ENCODE measurements around the gene ATPAF1.
"Not testable (repeated sequence)": the region's sequence is repeated elsewhere in the genome, so short reads cannot be mapped to it uniquely, and the experiment has no call there.

Gene ATPAF1

DNA sequence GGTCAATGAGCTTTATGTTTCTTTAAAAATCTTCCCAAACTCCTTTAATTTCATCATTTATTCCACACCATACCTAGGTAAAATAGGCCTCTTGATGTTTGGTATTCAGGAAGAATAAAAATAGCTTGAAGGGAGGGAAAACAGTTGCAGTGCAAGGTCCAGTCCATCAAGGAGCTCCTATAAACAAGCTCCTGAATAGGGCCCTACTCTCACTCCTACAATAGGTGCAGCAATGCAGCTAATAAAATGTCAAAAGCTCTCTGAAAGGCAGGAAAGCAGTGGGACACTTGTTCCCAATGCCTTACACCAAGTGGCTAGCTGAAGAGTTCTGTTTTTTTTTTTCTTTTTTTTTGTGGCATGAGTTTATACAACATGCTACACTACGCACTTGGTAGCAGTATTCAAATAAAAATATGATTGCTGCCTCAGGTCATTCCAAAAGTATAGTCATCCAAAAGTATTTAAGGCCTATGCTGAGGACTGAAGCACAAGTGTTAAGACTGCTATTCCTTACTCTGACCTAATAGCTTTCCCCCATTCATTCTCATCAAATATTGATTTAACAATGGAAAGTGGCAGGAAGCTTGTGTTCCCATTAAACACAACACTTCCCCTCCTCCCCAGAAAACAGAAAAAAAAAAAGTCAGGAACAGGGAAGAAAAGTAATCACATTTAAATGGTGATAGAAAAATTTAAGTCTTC is 13.3 kb upstream of the ATPAF1 start:
- no peak for DNase-seq (ENCODE audit: low read depth in 1 of 2, low spot score in 1 of 2)

DNA sequence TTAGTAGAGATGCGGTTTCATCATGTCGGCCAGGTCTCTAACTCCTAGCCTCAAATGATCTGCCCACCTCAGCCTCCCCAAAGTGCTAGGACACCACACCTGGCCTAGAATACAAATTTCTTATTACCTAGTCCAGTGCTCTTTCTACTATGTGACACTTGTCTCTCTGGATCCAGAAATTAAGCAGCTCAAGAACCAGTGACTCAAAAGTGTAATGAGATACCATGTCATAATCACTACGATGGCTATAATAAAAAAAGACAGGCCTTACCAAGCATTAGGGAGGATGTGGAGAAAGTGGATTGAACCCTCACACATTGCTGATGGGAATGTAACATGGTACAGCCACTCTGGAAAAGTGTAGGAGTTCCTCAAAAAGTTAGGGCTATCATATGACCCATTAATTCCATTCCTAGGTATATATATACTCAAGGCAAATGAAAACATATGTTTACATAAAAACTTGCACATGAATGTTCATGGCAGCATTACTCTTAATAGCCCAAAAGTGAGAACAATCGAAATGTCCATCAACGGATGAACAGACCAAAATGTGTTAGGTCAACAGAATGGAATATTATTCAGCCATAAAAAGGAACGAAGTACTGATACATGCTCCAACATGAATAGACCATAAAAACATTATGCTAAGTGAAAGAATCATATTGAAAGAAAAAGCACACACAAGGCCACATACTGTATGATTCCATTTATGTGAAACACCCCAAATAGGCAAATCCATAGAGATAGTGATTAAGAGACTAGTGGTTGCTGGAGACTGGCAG is 11.8 kb upstream of the ATPAF1 start:
- DNase-seq (ENCODE audit: low read depth in 1 of 2, low spot score in 1 of 2) = no peak

DNA sequence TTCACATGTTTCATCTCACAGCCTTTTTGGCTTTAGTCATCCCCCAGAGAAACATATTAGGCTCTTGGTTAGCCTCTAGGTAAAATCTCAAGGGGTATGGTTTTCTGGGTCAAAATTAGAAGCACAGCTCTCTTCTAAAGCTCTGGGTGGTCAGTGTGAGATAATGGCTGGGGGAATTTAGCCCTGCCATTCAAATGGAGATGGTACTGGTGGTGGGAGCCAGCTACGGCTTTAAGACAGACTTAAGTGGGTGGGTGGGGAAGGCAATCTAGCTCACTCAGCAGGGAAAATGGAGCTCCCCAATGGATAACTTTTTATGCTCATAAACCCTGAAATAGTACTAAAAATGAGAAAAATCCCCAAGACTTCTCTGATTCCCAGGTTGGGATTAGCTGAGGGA is 9.2 kb upstream of the ATPAF1 start:
- DNase-seq (ENCODE audit: low read depth in 1 of 2, low spot score in 1 of 2) = no peak

DNA sequence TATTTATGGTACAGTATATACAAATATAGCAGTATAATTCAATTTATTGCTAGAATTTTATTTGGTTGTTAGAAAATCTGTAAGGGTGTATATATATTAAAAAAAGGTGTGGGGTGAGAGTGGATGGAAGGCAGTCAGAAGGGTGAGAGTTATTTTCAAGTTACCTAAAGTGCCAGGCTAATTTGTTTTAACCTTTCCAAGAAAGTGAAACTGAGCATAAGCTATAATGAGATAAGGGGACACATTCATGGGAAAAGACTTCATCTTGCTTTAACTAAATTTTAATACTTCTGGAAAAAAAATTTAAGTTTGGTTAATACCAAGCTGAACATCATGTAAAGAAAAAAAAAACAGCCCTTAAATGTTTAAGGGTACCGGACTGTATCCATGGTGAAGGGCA is 8.4 kb upstream of the ATPAF1 start:
- DNase-seq (ENCODE audit: low read depth in 1 of 2, low spot score in 1 of 2) = no peak

DNA sequence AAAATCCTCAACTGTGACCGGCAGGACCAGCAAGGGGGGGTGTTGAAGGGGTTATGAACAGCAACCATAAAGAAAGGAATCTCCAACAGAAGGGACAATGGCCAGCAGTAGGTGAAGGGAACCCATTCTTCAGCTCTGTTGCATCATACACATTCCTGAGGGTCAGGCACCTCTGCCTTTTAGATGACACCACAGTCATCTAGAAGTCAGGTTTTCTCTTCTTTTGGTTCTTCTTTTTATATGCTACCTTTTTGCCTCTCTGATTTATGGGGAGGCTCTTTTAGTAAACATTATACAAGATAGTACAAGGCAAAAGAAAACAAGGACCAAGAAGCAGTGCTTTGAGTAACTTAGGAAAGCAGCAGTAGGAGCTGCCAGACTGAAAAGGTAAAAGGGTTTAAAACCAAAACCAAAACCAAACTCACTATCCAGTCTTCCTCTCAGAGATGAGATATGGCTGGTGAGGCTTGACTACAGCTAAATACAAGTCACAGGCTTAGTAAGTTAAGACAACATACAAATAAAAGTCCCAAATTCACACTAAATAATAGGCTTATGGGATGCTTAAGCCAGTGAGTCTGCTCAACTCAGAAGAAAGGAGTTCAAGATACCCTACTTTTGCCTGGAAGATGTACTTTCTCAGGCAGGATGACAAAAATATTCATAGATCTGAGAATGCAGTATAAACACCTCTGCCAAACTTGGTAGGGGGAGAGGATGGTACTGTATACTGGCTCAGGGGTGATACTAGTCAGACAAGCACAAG is 7.6 kb upstream of the ATPAF1 start:
- no peak for DNase-seq (ENCODE audit: low read depth in 1 of 2, low spot score in 1 of 2)

DNA sequence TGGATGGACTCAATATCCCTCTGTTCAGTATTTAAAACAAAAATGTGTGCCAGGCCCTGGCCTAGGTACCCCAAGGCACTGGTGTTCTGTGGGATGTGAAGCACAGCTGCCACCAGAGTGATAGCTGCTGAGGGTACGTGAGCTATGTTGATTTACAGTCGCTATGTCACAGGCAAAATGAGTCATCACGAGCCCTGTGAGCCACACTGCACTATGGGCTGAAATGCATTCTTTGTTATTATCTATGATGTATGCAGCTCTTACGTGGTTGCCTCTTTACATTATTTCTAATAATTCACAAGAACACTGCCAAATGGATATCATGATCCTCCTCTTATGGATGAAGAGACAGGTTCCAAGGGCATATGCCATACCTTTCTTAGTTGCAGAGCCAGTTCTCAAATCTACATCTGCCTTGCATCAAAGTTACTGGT is 5.6 kb upstream of the ATPAF1 start:
- no peak for DNase-seq (ENCODE audit: low read depth in 1 of 2, low spot score in 1 of 2)

DNA sequence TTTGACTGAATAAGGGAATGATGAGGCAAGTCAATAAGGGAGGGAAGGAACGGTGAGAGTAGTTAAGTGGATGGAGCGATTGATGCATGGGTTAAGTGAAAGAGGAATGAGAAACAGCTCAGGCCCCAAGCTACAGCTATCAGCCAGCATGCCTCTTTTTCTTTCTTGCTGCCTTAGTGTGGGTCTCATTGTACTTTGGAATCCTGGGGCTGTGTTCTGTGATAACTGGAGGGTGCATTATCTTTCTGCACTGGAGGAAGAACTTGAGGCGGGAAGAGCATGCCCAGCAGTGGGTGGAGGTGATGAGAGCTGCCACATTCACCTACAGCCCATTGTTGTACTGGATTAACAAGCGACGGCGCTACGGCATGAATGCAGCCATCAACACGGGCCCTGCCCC is 4.5 kb upstream of the ATPAF1 start:
- DNase-seq (ENCODE audit: low read depth in 1 of 2, low spot score in 1 of 2) = no peak

DNA sequence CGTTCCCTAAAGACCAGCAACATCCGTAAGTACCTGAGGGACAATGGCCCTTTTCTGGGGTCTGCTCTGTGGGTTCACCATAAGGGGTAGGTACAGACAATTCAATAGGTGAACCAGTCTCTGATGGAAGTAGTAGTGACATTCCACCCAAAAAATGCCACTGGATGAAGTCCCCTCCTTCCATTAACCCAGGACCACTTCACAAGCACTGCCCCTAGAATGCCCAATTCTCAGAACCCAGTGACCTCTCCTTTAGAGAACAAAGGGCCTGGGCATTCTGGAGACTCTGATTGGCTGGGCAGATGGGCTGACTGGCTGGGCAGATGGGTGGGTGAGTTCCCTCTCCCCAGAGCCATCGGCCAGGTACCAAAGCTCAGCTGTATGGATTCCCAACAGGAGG is 3.4 kb upstream of the ATPAF1 start, which contains the start of gene TEX38:
Gene TEX38, plus strand, starts transcription at position 301 of the 400 bp plus-strand sequence. Its CDS starts 81 bp downstream, at position 382.
- DNase-seq (ENCODE audit: low read depth in 1 of 2, low spot score in 1 of 2) = no peak

DNA sequence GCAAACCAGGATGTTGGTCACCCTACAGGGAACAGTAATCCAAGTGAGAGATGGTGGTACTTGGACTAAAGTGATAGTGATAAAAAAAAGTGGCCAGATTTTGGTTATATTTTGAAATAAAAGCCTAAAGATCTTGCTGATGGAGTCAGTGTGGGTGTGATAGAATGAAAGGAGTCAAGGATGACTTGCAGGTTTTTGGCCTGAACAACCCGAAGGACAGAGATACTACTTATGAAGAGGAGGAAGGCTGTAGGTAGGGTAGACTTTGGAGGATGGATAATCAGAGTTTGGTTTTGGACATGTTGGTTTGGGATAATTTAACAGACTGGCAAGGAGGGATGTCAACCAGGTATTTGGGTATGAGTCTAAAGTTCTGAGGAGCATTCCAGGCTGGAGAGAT is 2.0 kb upstream of the ATPAF1 start:
- DNase-seq (ENCODE audit: low read depth in 1 of 2, low spot score in 1 of 2) = no peak

DNA sequence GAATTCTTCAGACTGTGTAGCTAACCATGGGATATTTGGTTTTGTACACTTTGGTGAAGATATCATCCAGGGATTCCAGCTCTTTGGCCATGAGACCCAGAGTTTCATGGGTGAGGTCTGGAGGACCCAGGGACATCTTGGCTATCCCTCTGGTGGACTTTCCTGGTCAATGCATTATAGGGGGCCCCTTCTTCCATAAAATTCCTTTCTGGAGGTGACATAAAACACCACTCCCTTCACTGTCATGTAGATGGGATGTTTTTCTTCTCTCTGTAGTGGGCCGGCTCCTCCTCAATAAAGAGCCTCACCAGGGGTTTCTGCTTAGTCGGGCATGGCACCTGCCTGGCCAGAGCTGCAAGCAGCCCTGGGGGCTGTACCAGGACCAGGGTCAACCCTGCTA is 2.2 kb downstream of the ATPAF1 start:
- no peak for DNase-seq (ENCODE audit: low read depth in 1 of 2, low spot score in 1 of 2)

DNA sequence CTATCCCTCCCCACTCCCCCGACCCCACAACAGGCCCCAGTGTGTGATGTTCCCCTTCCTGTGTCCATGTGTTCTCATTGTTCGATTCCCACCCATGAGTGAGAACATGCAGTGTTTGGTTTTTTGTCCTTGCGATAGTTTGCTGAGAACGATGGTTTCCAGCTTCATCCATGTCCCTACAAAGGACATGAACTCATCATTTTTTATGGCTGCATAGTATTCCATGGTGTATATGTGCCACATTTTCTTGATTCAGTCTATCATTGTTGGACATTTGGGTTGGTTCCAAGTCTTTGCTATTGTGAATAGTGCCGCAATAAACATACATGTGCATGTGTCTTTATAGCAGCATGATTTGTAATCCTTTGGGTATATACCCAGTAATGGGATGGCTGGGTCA is 5.2 kb downstream of the ATPAF1 start:
- DNase-seq (ENCODE audit: low read depth in 1 of 2, low spot score in 1 of 2) = not testable (repeated sequence)

DNA sequence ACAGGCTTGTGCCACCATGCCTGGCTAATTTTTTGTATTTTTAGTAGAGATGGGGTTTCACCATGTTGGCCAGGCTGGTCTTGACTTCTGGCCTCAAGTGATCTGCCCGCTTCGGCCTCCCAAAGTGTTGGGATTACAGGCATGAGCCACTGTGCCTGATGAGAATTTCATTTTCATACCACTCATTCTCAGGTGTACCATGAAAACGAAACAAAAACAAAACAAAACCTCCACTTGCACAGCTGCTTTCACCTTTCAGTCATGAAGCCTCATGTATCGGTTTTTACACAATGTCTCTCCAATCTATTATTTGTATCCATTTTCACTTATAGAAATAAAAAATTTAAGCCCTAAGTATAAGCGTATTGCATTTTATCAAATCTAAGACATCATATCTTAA is 8.0 kb downstream of the ATPAF1 start:
- DNase-seq (ENCODE audit: low read depth in 1 of 2, low spot score in 1 of 2) = not testable (repeated sequence)

DNA sequence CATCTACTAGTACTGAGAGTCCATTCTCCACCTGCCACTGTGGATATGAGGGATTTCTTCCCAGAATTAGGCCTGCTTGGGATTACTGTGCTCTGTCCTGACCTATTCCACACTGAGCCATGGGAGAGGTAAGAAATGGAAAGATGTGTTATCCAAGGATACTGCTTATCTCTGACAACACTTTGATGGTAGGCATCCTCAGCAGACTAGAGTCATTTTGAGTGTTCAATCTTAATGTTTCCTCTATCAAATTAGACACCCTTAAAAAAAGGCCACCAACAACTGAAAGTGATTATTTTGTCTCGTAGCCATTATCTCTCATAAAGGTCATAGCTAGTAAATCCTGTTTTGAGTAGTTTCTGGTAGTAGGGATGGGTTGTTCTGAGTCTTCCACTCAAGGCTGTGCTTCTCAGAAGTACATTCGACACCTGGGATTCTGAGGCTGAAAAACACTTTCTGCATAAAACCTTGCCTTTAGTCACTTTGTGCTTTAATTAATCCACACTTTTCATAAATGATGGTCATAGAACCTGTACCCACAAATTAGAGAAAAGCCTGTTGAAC is 8.8 kb downstream of the ATPAF1 start:
- no peak for DNase-seq (ENCODE audit: low read depth in 1 of 2, low spot score in 1 of 2)

DNA sequence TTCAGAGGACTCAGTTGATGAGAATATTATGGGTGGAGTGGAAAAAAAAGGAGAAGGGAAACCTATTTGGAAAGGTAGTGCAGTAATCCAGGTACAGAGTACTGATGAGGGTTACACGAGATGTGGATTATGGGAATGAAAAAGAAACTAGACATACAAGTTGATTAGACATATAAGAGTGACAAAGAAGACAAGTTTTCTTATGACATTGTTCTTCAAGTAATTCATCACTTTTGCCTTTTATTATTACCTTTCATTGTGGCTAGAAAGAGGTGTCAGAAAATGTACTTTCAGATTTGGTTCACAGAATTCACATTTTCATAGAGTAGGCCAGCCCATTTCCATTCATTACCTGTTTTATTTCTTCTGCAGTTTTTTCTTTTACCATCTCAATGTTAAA is 10.4 kb downstream of the ATPAF1 start:
- no peak for DNase-seq (ENCODE audit: low read depth in 1 of 2, low spot score in 1 of 2)

DNA sequence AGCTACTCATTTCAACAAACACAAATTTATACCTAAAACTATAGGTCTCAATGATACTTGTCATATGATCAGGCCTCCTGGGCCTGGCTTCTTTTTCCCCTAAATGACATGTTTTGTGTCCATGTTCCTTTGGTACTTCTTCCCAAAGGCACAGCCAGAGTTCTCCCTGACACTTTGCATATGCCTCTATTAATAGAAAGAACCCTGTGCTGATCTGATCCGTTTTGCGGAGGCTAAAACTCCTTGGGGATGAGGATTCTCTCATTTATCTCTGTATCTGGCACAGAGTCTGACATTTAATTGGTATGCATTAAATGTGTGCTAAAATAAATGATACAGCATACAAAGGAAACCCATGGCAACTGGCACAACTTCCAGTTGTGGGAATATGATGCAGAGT is 11.5 kb downstream of the ATPAF1 start:
- no peak for DNase-seq (ENCODE audit: low read depth in 1 of 2, low spot score in 1 of 2)

DNA sequence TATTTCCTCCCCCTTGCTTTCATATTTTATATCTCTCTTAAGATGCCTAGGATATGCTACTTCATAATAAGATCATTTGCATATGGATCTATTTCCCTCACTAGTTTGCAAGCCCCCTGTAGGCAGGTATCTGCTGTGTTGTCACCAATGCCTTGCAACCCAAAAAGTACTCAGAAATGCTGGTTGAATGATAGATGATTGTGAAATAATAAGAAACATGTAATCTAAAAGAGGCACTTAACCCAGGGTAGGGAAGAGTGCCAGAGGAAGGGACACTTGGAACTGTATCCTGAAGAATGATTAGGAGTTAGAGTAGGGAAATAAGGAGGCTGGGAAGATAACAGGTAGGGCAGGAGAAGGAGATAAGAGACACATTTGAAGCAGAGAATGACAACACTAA is 12.3 kb downstream of the ATPAF1 start:
- DNase-seq (ENCODE audit: low read depth in 1 of 2, low spot score in 1 of 2) = no peak

DNA sequence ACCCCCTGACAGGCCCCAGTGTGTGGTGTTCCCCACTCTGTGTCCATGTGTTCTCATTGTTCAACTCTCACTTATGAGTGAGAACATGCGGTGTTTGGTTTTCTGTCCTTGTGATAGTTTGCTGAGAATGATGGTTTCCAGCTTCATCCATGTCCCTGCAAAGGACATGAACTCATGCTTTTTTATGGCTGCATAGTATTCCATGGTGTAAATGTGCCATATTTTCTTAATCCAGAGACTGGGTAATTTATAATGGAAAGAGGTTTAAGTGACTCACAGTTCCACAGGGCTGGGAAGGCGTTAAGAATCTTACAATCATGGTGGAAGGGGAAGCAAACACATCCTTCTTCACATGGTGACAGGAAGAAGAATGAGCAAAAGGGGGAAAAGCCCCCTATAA is 13.5 kb downstream of the ATPAF1 start:
- DNase-seq (ENCODE audit: low read depth in 1 of 2, low spot score in 1 of 2) = not testable (repeated sequence)

DNA sequence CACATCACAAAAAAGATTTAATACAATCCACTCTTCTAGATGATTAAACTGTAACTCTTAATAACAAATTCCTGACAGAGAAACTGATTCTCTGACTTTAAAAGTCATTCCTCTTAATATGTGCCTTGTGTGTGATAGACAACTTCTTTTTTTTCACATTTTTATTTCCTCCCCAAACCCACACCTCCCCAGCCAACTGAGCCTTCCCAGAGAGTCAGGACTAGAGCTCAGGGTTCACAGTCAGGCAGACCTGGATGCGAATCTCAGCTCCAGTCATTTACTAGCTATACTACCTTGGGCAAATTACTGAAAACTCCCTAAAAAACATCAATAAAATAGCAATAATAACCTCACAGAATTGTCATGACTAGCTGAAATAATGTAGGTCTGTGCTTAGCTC is 14.2 kb downstream of the ATPAF1 start:
- DNase-seq (ENCODE audit: low read depth in 1 of 2, low spot score in 1 of 2) = no peak

DNA sequence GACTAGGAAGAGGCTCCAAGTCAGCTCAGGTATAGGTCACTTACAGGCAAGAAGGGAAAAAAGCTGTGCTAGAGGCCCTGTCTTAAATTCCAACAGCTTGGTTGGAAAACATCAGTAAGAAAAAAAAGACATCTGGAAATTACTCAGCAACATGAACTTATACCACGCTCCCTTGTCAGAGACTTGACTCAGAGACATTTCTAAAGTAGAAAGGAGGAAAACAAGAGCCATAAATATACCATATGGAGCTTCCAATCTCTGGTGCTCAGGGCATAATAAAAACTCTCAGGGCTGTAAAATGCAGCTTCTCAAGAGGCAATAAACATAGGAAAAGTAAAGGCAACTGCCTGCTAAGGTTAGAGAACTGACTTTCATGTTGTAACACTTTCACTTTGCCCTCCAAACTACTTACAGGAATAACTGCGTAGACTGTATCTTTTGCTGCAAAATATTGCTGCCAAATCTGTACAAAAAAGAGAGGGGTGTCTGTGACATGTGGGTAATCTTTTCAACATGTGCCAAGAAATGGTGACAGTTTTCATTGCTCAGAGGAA is 14.7 kb downstream of the ATPAF1 start:
- DNase-seq (ENCODE audit: low read depth in 1 of 2, low spot score in 1 of 2) = no peak

DNA sequence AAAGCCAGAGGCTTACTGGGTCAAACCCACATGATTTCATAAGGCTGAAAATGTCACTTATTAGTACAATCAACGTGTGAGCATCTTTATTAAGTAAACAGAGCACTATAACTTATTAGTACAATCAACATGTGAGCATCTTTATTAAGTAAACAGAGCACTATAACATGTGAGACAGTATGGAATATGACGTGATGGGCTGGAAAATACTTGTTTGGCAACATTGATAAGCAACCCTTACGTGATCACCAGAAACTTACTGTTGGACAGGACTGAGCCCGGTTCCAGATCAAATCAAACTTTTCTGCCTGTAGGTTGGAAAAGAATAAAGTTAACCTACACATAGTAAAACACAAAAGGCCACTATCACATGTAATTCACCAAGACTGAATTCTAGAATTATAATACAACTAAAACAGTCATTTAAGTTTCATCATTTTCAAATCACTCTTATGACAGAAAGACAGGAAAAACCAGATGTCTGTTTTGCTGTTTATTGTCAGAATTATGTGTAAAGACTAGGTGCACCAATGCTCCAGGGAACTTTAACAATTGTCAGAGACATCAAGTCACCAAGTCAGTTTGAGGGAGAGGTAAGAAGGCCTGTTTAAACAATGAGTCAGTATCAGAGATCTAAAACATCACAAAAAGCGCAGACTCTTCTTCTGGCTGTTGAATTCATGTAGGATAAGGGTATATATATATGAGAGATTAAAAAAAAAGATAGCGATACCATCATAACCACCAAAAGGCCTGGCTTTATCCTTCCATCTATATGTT is 15.7 kb downstream of the ATPAF1 start:
- no peak for DNase-seq (ENCODE audit: low read depth in 1 of 2, low spot score in 1 of 2)
